NCI-H1105 (cell line): ENCODE results near the gene GREM1.

Source experiments
- DNase-seq: peaks from one replicate; lab custom pipeline; 2025; lab: John Stamatoyannopoulos, UW

The GREM1 gene

GRCh38 chr15:32717426-32718226 lies at the start of gene GREM1:
Gene GREM1, plus strand, starts transcription at chr15:32718004. Its CDS starts 12,687 bp downstream, at chr15:32730691.
- no peak for DNase-seq

DNA sequence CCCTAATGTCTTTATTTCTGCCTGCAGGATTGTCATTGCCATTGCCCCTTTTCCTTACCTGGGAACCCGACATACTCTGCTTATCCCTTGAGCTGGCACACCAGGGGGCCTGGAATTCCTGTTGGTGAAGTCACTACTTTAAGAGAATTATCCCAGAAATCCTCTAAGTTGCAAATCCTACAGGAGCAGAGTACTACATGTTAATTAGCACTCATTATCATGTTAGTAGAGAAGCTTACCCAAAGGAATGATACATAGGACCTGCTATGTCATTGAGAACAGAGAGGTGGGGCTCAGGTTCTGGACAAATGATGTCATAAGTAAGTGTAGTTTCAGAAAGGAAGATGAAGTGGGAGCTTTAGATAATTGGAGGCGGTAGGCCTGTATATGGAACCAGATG lies 48.9 kb upstream of the GREM1 start:
- no peak for DNase-seq

DNA sequence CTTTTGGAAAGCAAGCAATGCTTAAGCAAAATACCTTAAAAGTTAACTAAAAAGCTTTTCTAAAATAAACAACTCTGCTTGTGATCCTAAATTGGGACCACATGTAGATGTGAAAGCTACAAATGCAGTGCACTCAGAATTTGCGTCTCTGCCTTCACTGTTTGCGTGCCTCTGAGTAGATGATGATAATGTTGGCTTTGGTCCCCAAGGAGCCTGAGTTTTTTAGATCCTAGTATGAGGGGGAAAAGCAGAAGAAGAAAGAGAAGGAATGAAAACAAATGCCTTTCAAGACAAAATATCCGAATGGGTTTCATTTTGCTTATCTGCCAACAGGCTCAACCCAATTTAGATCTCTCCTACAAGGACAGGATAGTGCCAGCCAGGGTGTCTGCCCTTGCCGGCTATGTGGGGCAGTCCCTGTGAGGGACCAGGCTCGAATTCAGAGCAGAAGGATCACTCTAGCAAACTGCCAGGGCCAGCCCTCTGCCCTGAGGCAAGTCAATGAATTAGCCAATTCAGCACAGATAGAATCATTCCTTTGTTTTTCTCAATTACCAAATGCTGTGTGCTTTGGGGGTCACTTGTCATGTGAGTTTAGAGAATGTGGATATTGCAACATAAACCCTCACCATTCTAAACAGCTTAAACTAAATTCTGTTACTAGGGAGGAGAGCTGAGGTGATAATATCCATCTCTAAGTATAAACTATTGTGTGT lies 47.8 kb upstream of the GREM1 start:
- DNase-seq = no peak

- DNase-seq = no peak
These were observed 47.2 kb upstream of the GREM1 start for GRCh38 chr15:32670623-32671022.

DNA sequence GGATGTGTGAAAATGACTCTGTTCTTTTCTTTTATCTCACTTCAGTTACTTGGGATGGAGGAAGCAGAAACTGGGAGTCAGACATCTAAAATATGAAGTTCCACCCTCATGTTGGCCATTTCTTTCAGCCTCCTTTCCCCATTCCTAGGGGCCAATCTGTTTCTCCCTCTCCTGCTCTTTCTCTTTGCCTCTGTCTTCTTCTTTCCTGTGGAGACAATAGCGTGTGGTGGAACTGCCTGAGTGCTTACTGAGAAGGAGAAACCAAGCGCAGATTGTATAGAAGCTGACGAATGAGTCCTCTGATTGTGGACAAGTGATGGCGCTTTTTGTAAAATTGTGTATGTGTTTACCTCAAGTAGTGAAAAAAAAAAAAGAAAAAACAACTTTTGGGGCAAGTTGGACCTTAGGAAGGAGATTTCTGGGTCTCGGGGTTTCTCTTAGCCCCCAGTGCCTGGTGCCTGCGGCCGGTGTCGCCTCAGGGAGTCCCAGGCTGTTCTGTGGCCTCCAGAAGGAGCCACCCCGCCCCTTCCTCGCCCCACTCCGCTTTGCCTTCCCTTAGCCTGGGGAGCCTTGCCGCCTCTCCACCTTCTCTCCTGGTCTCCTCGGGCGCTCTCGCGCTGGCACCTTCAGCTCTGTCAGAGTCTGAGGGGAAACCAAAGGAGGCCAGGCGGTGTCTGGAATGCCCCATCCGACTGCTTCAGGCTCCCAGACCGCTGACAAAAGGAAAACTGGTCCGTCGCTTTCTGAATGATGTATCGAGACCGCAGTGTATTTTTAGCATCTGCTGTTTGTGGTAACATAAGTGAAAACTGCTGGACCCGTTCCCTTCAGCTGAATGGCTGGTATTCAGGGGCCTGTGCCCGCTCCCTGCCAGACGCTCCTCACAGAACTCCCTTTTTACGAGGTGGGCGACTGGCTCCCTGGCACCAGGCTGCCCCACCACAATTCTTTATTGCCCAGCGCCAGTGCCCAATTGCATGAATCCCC lies 46.2 kb upstream of the GREM1 start:
- no peak for DNase-seq

DNA sequence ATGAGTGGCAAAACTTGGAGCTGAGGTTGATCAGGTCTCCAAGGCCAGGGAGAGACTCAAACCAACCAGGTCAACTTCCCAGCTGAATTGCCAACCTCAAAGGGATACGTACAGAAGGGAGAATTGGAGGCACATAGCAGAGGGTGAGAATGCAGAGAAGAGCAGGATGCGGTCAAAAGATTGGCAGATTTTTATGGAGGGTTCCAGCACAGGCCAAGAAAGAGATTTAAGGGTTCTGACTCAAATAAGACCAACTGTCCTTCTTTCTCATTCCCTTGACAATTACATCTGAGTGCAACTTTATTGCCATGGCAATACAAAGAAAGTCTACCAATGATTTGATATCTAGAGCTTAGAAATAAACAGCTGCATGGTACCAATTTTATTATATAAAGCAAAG lies 43.1 kb upstream of the GREM1 start:
- DNase-seq = no peak

GRCh38 chr15:32675466-32675865 lies 42.3 kb upstream of the GREM1 start:
- DNase-seq = no peak

- DNase-seq = no peak
These were observed 41.6 kb upstream of the GREM1 start for GRCh38 chr15:32676169-32676568.

DNA sequence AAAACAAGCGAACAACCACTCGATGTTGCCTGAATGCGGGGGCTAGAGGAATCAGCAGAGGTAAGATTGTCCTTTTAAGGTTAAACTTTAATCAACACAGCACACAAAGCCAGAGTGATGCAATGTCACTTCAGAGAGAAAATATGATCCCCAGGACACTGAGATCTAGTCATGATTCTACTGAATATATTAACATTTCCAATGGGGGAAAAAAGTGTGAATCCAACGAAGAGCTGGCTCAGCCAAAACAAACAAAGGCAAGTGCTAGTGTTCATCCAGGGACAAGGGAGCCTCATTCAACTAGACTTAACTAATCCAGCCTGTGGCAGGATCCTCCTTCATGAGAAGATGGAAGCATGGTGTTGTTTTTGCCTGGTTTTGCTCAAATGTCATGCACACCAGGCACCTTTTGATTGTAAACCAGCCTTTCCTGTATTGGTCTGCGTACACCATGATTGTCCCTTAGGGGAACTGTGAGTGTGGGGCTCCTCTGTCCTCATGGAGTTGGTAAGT lies 40.5 kb upstream of the GREM1 start:
- DNase-seq = no peak

DNA sequence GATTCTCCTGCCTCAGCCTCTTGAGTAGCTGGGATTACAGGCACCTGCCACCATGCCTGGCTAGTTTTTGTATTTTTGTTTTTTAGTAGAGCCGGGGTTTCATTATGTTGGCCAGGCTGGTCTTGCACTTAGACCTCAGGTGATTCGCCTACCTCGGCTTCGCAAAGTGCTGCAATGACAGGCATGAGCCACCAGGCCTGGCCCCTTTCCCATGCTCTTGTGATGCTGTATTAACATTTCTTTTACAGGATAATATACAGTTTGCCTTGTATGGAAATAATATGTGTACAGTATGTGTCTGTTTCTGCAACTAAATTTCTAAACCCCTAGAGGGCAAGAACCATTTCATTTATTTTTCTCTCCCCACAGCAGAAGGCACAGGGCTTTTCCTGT lies 38.5 kb upstream of the GREM1 start:
- no peak for DNase-seq

- no peak for DNase-seq
These were observed 35.2 kb upstream of the GREM1 start for GRCh38 chr15:32682569-32682968.

DNA sequence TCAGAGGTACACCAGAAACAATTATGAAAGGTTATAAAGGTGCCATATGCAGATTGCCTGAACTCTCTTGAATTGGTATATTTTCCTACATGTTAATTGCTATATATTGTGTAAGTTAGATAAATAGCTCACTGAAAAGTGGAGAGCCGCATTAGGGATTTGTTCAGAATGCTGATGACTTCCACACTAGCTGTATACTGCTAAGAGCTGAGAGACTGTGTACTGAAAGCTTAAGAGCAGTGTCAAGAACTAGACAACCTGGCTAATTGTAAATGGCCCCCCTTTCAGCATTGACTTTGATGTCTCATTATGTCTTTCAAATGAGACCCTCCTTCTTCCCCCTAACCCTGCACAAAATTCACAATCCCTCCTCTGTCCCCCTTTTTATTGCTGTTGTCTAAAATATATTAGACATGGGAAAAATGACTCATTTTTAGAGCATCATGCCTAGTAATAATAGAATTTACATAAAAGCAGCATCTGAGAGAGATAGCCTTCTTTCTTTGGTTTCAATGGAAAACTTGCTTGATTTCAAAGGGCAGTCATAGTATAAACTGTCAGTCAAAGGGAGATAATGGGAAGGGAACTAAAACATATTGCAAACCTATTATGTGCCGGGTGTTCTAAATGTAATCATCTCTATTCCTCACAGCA lies 34.7 kb upstream of the GREM1 start:
- DNase-seq = no peak

DNA sequence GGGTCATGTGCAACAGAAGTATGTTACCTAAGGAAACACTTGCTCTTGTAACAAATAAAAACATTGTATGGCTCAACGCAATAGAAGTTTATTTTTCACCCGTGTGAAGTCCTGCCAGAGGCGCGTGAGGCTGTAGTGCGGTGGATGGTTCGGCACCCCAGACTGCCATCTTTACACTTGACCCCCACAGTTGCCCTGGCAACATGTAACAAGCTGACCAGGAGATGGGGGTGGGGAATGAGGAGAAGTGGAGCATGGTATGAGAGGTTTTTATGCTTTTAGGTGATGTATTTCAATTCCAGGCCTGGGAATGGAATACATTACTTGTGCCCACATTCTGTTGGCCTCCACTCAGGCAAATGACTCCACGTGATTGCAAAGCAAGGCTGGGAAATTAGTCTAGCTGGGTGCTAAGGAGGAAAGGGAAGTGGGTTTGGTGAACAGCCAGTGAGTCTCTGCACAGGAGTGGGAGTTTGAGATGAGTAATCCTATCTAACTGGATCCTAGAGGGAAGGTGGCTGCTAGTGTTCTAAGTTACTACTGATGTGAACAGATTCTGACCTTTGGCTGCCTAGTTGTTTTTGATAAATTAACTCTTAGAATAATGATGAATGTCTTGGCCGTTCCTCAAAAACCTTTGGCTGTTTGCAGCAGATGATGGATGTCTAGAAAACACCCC lies 33.8 kb upstream of the GREM1 start:
- no peak for DNase-seq

DNA sequence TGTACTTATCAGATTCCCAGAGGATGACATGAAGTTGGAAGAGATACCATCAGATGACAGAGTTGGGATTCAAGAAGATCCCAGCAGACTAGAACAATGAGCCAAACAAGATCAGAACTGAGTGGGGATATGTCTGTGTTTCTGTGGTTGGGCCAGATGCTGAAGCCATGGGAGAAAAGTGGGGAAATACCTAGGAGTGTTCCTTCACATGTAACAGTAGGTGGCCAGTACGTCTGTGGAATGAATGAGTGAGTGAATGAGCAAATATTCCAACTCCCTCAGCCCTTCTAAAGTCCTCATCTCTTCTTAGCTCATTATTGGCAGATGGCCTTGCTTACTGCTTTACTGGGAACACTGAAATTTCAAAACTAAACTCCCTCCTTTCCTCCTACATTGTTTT lies 32.2 kb upstream of the GREM1 start:
- DNase-seq = no peak

GRCh38 chr15:32687556-32687955 lies 30.2 kb upstream of the GREM1 start:
- no peak for DNase-seq

DNA sequence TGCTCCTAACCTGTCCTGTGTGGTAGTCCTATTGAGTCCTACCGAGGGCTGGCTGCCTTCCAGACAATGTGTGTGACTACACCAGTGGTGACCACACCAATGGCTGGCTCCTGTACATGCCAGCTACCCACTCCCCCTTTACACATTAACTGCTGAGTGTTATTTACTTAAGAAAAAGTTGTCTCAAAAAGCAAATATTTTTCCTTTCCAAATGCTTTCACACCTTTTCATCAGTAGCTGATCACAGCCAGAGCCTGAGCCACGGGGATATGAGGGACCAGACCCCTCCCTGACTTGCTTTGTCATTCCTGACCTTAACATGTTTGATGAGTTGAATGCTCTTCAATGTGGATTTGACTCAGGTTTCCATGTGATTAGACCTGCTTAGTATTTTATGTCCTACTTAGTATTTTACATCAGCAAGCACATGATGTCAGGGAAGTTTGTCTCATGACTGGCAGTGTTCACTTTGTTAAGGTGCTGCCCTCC lies 29.6 kb upstream of the GREM1 start:
- no peak for DNase-seq

- no peak for DNase-seq
These were observed 26.7 kb upstream of the GREM1 start for GRCh38 chr15:32690941-32691688.

DNA sequence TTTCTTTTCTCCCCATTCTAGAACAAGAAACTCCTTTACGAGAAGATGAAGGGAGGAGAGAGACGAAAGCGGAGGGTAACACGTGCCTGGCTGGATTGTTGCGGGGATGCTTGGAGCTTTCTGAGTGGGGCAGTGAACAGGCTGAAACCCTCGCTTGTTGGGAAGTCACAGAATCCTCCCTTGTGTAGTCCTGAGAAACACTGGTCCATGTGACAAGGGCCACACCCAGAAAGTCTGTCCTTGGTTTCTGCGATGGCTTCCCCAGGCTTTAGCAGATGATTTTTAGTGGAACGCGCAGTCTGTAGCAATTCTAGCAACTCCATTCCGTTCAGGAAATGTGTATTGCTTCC lies 26.1 kb upstream of the GREM1 start:
- no peak for DNase-seq

DNA sequence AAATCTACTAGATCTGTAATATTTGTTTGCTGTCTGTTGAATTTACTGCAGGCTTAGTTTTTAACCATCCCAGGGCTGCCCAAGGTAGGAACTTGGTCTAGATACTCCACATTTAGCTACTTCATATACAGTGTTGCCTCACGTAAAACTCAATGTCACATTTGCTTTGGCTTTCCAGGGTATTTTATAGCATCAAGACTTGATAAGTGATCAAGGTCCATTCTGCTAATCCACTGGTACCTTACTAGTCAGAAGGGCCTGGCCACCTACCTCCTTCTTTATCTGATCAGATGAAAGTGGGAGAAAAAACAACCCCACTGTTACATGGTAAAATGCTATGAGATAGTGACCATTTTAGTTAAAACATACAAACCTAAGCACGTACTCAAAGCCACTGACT lies 25.5 kb upstream of the GREM1 start:
- DNase-seq = no peak
